Suppressor macrophage (primary cell): Measurements from ENCODE around the gene TMEM231.
A peak's percentile ranks its signal among the peaks of the same experiment; 100 is the strongest.
"Not testable (repeated sequence)": the region's sequence is repeated elsewhere in the genome, so short reads cannot be mapped to it uniquely, and the experiment has no call there.

Experiments used
- DNase-seq, 4 experiments: peaks; one replicate each; pipeline ENCODE4 v3.0.0-alpha.2; 2020 to 2022

The TMEM231 gene

GRCh38 chr16:75566758-75567255 is 10.8 kb upstream of the TMEM231 start:
- peak in 3 of 4 experiments; percentile 16 to 47 (median 36) for DNase-seq

GRCh38 chr16:75566040-75566757 is 10.1 kb upstream of the TMEM231 start, which contains the start of gene GABARAPL2:
GABARAPL2 (plus strand) TSS chr16:75566379; CDS start chr16:75566487, 108 bp downstream.
- peak; percentile 93 to 98 (median 96) for DNase-seq

GRCh38 chr16:75565640-75566039 is 9.6 kb upstream of the TMEM231 start:
- no peak for DNase-seq

GRCh38 chr16:75559564-75560372 is 3.7 kb upstream of the TMEM231 start:
- no peak for DNase-seq

DNA sequence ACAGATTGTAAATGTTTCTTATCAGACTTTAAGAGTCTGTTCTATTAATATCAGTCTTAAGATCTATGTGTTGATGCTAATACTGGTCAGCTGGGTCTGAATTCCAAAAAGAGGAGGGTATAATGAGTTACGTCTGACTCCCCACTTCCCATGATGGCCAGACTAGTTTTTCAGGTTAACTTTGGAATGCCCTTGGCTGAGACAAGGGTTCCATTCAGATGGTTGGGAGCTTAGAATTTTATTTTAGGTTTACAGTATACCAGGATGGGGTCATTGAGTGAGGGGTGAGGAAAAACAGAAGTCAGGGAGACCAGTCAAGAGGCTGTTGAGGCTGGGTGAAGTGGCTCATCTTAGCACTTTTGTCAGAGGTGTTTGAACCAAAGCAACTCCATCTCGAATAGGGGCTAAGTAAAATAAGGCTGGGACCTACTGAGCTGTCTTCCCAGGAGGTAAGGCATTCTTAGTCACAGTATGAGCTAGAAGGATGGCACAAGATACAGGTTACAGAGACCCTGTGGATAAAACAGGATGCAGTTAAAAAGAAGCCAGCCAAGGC is 2.9 kb upstream of the TMEM231 start:
- no peak for DNase-seq

GRCh38 chr16:75556431-75556950 is 439 bp upstream of the TMEM231 start:
- no peak for DNase-seq

DNA sequence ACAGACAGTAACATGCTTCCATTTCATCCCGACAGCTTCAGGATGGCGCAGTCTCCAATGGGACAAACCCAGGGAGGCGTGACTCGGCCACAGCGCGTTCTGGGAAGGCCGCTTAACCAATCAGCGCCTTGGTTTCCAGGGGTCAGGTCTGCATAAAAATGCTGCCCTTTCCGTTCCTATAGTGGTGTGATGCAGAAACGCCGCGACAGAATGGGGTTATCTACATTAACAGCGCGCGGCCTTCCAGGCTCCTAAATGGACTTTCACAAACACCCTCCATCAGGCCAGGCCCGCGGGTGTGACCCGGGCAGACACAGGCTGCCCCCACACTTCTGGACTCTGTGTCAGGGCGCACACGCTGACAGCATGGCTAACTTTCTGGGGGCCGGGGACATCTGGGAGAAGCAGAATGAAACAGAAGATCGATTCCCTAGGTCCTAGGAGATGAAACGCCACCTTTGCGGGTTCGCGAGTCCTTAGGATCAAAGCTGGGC is 792 bp downstream of the TMEM231 start:
- DNase-seq, result peak; percentile 55 to 76 (median 66)

GRCh38 chr16:75552951-75553350 is 3.1 kb downstream of the TMEM231 start:
- DNase-seq, result no peak

- DNase-seq, result peak; percentile 82 to 93 (median 91)
These were observed 5.8 kb downstream of the TMEM231 start for GRCh38 chr16:75550211-75550662.

GRCh38 chr16:75548456-75548855 is 7.6 kb downstream of the TMEM231 start:
- not testable (repeated sequence) for DNase-seq

DNA sequence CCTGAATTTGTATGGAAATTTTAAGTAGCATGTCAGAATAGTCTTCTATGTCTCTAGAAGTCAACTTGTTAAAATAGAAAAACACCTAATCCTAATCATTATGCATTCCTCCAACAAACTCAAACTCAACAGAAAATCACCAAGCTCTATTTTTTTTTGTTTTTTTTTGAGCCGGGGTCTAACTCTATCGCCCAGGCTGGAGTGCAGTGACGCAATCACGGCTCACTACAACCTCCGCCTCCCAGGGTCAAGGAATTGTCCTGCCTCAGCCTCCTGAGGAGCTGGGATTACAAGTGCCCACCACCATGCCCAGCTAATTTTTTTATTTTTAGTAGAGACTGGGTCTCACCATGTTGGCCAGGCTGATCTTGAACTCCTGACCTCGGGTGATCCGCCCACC is 9.8 kb downstream of the TMEM231 start:
- no peak for DNase-seq

GRCh38 chr16:75545879-75546278 is 10.2 kb downstream of the TMEM231 start:
- not testable (repeated sequence) for DNase-seq

- not testable (repeated sequence) for DNase-seq
These were observed 13.6 kb downstream of the TMEM231 start for GRCh38 chr16:75542462-75542861.

DNA sequence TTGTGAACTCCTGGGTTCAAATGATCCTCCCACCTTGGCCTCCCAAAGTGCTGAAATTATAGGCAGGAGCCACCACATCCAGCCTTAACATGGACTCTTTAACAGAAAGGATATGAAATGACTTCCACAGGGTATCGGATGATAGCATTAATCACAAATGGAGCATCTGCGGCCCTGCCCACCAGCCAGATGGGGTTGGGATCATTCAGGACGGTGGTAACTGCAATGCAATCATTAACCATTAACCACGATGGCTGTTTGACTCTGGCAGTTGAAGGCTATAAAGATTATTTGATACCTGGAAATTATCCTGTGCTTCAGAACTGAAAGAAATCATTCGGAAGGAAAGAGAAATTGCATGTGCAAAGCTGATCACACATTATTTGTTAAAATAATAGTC is 14.8 kb downstream of the TMEM231 start:
- no peak for DNase-seq

- not testable (repeated sequence) for DNase-seq
These were observed 17.0 kb downstream of the TMEM231 start for GRCh38 chr16:75538882-75539565.

DNA sequence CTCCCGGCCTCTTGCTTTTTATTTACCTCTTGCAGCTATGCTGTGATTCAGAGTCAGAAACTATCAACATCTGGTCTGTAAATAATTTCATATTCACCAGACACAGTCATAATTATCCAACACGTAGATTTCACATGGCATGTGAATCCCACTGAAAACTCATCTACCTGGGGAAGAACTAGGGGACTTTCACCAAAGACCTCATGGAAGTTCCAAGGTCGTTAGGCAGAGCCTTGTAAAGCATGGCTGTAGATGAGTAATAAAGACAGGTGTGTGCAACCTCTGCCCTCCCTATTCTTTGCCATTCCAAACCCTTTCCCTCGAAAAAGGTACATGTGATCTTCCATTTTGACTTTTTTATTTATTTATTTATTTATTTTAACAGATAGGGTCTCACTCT is 18.3 kb downstream of the TMEM231 start:
- no peak for DNase-seq

GRCh38 chr16:75535901-75536300 is 20.2 kb downstream of the TMEM231 start, which contains the start of gene CHST5:
CHST5 (minus strand) TSS chr16:75536108; CDS start chr16:75530384, 5,724 bp downstream.
- DNase-seq, result no peak

- DNase-seq, result no peak
These were observed 20.7 kb downstream of the TMEM231 start for GRCh38 chr16:75535211-75535843.

GRCh38 chr16:75534560-75535205 is 21.4 kb downstream of the TMEM231 start:
- DNase-seq, result no peak

DNA sequence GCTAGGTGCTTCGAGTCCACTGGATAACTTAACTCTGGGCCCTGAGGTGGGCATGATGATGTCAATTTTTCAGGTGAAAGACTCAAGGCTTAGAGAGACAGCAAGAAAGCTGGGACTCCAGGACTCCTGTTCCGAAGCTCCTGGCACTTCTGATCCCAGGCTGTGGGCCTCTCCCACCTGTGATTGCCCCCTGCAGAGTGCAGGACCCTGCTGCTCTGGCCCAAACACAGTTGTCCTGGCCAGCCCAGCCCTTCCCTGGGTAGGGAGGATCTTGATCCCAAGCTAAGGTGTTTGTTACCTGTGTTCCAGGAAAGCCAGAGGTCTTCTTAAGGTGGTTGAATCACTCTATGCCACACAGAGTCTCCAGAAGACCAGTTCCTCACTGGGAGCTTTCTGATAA is 23.3 kb downstream of the TMEM231 start:
- DNase-seq, result no peak
